A673 (cell line): Measurements from ENCODE around the gene UNK.
"Not testable (repeated sequence)": the region's sequence is repeated elsewhere in the genome, so short reads cannot be mapped to it uniquely, and the experiment has no call there.

Source experiments
- CTCF ChIP-seq: fragments of 300-800, 200-600 bp; sonication (generic); conservative IDR thresholded peaks from 2 replicates; pipeline ENCODE4 v1.5.1; 2017; ENCODE audit warnings: low read depth, mild to moderate bottlenecking, antibody characterized with exemption, low read length, moderate library complexity, mixed read lengths
- EZH2 ChIP-seq: fragments of 200-600 bp; sonication (generic); IDR thresholded peaks from 2 replicates; pipeline ENCODE4 v1.6.1; 2017; ENCODE audit warnings: borderline replicate concordance, low read depth, mild to moderate bottlenecking, mixed read lengths, antibody characterized with exemption, low read length; ENCODE audit not compliant: poor library complexity, severe bottlenecking

- not testable (repeated sequence) for TF ChIP-seq CTCF, EZH2
Measured at GRCh38 chr17:75865404-75866188, 81.0 kb downstream of the UNK start.
